ENCODE results near the gene KDM4C. TPM values are rescaled to one million over a fixed set of nuclear protein-coding genes. Genes with fewer than 3 reads are reported as not detected.

KDM4C gene
- total RNA-seq, 1 donor from 2014 or later: 18.2 TPM

DNA sequence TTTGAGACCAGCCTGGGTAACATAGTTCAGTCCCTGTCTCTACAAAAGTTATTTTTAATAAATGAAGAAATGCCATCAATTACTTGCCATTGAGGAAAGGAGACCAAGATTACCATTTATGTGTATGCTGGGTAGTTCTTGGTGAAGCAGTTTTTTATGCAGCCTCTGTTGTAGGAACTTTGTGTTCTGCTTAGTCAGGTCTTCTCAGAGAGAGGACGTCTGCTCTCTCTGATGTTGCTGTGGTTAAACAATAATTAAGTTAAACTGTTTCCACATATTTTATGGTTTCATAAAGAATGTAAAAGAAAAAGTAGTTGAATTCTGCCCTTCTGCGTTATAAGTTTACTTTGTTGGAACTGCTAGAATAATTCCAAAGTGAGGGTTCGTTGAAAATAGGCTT is 210.5 kb downstream of the KDM4C start:
- no peaks in the 10 kb centered on the region for H3K36me3 Mint-ChIP-seq (ENCODE audit: low read depth, unreplicated experiment)
- peaks cover 7% of the 10 kb centered on the region for H3K4me1 Mint-ChIP-seq (ENCODE audit: low read depth, unreplicated experiment)
- Histone ChIP-seq H3K9ac (ENCODE audit: low read length) (no peak overlapping the region), H3K27ac (ENCODE audit: low read depth, low read length) (no peak overlapping the region), H3K9me3 (ENCODE audit: insufficient read depth, low read depth, low read length) (no peaks in the 10 kb centered on the region), H3K4me2 (ENCODE audit: low read length) (no peak overlapping the region), H4K20me1 (ENCODE audit: insufficient read depth, low read length) (peaks cover 4% of the 10 kb centered on the region), H3K79me2 (ENCODE audit: insufficient read depth, low read length) (no peaks in the 10 kb centered on the region), H3K27me3 (ENCODE audit: insufficient read depth, low read length) (no peaks in the 10 kb centered on the region), H2AFZ (ENCODE audit: low read depth, low read length) (no peak overlapping the region), H3K36me3 (ENCODE audit: insufficient read depth, low read length) (no peaks in the 10 kb centered on the region), H3K4me3 (ENCODE audit: insufficient read depth, low read depth, low read length) (no peak overlapping the region), H3K4me1 (ENCODE audit: insufficient read depth, low read length) (no peaks in the 10 kb centered on the region)
- no peaks in the 10 kb centered on the region for H3K27me3 Mint-ChIP-seq (ENCODE audit: low read depth, unreplicated experiment)
- H3K9me3 Mint-ChIP-seq (ENCODE audit: unreplicated experiment): no peaks in the 10 kb centered on the region
- no peak overlapping the region for H3K27ac Mint-ChIP-seq (ENCODE audit: unreplicated experiment)
- TF ChIP-seq EZH2 (IDR thresholded peaks at IDR 0.05; ENCODE audit: insufficient read depth, low read length): no peak
- TF ChIP-seq, protein P1, sequence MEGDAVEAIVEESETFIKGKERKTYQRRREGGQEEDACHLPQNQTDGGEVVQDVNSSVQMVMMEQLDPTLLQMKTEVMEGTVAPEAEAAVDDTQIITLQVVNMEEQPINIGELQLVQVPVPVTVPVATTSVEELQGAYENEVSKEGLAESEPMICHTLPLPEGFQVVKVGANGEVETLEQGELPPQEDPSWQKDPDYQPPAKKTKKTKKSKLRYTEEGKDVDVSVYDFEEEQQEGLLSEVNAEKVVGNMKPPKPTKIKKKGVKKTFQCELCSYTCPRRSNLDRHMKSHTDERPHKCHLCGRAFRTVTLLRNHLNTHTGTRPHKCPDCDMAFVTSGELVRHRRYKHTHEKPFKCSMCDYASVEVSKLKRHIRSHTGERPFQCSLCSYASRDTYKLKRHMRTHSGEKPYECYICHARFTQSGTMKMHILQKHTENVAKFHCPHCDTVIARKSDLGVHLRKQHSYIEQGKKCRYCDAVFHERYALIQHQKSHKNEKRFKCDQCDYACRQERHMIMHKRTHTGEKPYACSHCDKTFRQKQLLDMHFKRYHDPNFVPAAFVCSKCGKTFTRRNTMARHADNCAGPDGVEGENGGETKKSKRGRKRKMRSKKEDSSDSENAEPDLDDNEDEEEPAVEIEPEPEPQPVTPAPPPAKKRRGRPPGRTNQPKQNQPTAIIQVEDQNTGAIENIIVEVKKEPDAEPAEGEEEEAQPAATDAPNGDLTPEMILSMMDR (IDR thresholded peaks at IDR 0.05; ENCODE audit: insufficient read depth, low read depth, low read length): no peak
- H3K4me3 Mint-ChIP-seq (ENCODE audit: unreplicated experiment): no peak overlapping the region
- DNase-seq (ENCODE audit: low read depth) (peak; percentile 66), FAIRE-seq (peak; percentile 20)

DNA sequence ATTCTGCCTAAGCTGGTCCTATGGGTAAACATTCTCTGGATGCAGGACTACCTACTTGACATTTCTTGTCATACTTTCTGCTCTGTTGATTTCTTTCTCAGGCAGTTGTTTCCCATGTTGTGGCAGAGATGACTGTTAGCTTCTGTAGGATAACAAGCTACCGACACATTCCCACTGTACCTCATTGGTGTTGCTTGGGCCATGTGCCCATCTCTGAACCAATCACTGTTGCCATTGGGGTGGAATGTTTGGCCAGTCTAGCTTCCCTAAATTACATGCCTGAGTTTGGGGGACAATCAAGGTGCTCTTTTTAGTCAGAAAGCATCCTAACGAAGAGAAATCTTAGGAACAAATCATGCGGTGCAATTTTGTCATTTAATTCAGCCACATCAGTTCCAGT is 212.0 kb downstream of the KDM4C start:
- TF ChIP-seq, protein P1 (IDR thresholded peaks at IDR 0.05; ENCODE audit: insufficient read depth, low read depth, low read length): no peak
- TF ChIP-seq EZH2 (IDR thresholded peaks at IDR 0.05; ENCODE audit: insufficient read depth, low read length): no peak
- Mint-ChIP-seq H3K4me1 (ENCODE audit: low read depth, unreplicated experiment) (peaks cover 7% of the 10 kb centered on the region), H3K27ac (ENCODE audit: unreplicated experiment) (no peak overlapping the region), H3K27me3 (ENCODE audit: low read depth, unreplicated experiment) (no peaks in the 10 kb centered on the region), H3K9me3 (ENCODE audit: unreplicated experiment) (no peaks in the 10 kb centered on the region), H3K4me3 (ENCODE audit: unreplicated experiment) (no peak overlapping the region), H3K36me3 (ENCODE audit: low read depth, unreplicated experiment) (peaks cover 2% of the 10 kb centered on the region)
- no peak overlapping the region for H3K4me3 ChIP-seq (ENCODE audit: insufficient read depth, low read depth, low read length)
- no peaks in the 10 kb centered on the region for H3K9me3 ChIP-seq (ENCODE audit: insufficient read depth, low read depth, low read length)
- FAIRE-seq (no peak), DNase-seq (ENCODE audit: low read depth) (no peak)
- no peaks in the 10 kb centered on the region for H3K36me3 ChIP-seq (ENCODE audit: insufficient read depth, low read length)
- H2AFZ ChIP-seq (ENCODE audit: low read depth, low read length): no peak overlapping the region
- no peak overlapping the region for H3K9ac ChIP-seq (ENCODE audit: low read length)
- no peaks in the 10 kb centered on the region for H3K27me3 ChIP-seq (ENCODE audit: insufficient read depth, low read length)
- H3K79me2 ChIP-seq (ENCODE audit: insufficient read depth, low read length): no peaks in the 10 kb centered on the region
- no peaks in the 10 kb centered on the region for H3K4me1 ChIP-seq (ENCODE audit: insufficient read depth, low read length)
- H3K27ac ChIP-seq (ENCODE audit: low read depth, low read length): no peak overlapping the region
- H3K4me2 ChIP-seq (ENCODE audit: low read length): no peak overlapping the region
- no peaks in the 10 kb centered on the region for H4K20me1 ChIP-seq (ENCODE audit: insufficient read depth, low read length)

DNA sequence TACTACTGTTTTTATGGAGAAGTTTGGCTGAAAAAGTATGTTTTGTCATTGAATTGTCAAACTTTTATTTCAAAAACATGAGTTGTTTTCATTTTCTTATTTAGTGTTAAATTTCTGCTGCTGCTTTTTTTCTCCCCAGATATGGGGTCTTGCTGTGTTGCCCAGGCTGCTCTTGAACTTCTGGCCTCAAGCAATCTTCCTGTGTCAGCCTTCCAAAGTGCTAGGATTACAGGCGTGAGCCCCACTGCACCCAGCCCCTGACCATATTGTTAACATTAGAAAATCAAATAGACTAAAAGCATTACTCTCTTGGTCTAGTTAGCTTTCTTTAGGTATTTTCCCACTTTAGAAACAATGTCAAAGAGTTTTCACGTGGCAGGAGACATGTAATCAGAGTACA is 215.3 kb downstream of the KDM4C start:
- no peaks in the 10 kb centered on the region for H3K9me3 Mint-ChIP-seq (ENCODE audit: unreplicated experiment)
- H3K4me3 Mint-ChIP-seq (ENCODE audit: unreplicated experiment): no peak overlapping the region
- no peaks in the 10 kb centered on the region for H3K27me3 ChIP-seq (ENCODE audit: insufficient read depth, low read length)
- FAIRE-seq (no peak), DNase-seq (ENCODE audit: low read depth) (no peak)
- no peaks in the 10 kb centered on the region for H3K79me2 ChIP-seq (ENCODE audit: insufficient read depth, low read length)
- H4K20me1 ChIP-seq (ENCODE audit: insufficient read depth, low read length): no peaks in the 10 kb centered on the region
- no peak overlapping the region for H3K9ac ChIP-seq (ENCODE audit: low read length)
- no peaks in the 10 kb centered on the region for H3K4me1 ChIP-seq (ENCODE audit: insufficient read depth, low read length)
- no peaks in the 10 kb centered on the region for H3K36me3 ChIP-seq (ENCODE audit: insufficient read depth, low read length)
- no peaks in the 10 kb centered on the region for H3K9me3 ChIP-seq (ENCODE audit: insufficient read depth, low read depth, low read length)
- no peaks in the 10 kb centered on the region for H3K27me3 Mint-ChIP-seq (ENCODE audit: low read depth, unreplicated experiment)
- H3K27ac Mint-ChIP-seq (ENCODE audit: unreplicated experiment): no peak overlapping the region
- H2AFZ ChIP-seq (ENCODE audit: low read depth, low read length): no peak overlapping the region
- no peak overlapping the region for H3K4me2 ChIP-seq (ENCODE audit: low read length)
- peaks cover 6% of the 10 kb centered on the region for H3K4me1 Mint-ChIP-seq (ENCODE audit: low read depth, unreplicated experiment)
- no peak for TF ChIP-seq EZH2 (IDR thresholded peaks at IDR 0.05; ENCODE audit: insufficient read depth, low read length)
- TF ChIP-seq, protein P1 (IDR thresholded peaks at IDR 0.05; ENCODE audit: insufficient read depth, low read depth, low read length): no peak
- no peak overlapping the region for H3K27ac ChIP-seq (ENCODE audit: low read depth, low read length)
- peaks cover 2% of the 10 kb centered on the region for H3K36me3 Mint-ChIP-seq (ENCODE audit: low read depth, unreplicated experiment)
- H3K4me3 ChIP-seq (ENCODE audit: insufficient read depth, low read depth, low read length): no peak overlapping the region
